Esophagus squamous epithelium (tissue), 4 donors: ENCODE results near the gene DENND4B.

ENCODE experiments used
- CTCF ChIP-seq, 6 experiments: fragments of 450-650 bp in 4 of 6; fragments of 200-600 bp in 2 of 6; sonication (generic) in 2 of 6; IDR thresholded peaks; one replicate each; pipeline ENCODE4 v1.5.1; 2016 to 2019; ENCODE audit warnings: antibody characterized with exemption in 6 of 6, mild to moderate bottlenecking in 4 of 6, moderate library complexity in 4 of 6
- POLR2A ChIP-seq, 4 donors: fragments of 450-650 bp; IDR thresholded peaks; one replicate each; pipeline ENCODE4 v1.6.1; 2017; ENCODE audit warnings: antibody characterized with exemption in 4 of 4, mild to moderate bottlenecking in 4 of 4, moderate library complexity in 3 of 4

GRCh38 chr1:153880962-153881361 lies 65.6 kb downstream of the DENND4B start:
- TF ChIP-seq CTCF (IDR thresholded peaks at IDR 0.05) (no peak), POLR2A (IDR thresholded peaks at IDR 0.05) (no peak)
